ENCODE results near the gene SPPL3.
"Not testable (repeated sequence)": the region's sequence is repeated elsewhere in the genome, so short reads cannot be mapped to it uniquely, and the experiment has no call there.

SPPL3 gene, protein sequence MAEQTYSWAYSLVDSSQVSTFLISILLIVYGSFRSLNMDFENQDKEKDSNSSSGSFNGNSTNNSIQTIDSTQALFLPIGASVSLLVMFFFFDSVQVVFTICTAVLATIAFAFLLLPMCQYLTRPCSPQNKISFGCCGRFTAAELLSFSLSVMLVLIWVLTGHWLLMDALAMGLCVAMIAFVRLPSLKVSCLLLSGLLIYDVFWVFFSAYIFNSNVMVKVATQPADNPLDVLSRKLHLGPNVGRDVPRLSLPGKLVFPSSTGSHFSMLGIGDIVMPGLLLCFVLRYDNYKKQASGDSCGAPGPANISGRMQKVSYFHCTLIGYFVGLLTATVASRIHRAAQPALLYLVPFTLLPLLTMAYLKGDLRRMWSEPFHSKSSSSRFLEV

DNA sequence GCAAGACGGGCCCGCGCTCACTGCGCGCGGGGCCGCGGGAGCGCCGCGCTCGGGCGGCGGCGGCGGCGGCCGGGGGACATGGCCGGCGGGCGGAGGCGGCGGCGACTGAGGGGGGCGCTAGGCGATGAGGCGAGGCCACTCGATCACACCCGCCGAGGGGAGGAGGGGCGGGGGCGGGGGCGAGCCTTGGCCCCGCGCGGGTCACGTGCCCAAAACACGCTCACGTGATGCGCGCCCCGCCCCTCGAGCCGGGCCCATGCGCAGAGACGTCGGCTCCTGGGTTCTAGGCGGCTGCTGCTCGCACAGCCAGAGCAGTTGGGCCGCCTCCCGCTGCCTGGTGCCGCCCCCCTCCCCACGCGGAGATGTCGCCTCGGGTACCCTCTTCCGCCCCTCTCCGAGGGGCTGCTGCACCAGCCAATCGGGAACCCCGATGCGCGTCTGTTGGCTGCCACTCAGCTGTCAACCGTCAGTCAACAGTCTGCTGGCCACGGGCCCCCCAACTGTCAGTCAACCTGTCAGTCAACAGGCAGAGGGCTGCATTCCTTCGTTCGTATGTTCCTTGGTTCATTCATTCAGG is at the start of gene SPPL3:
Gene SPPL3 (minus strand): TSS at position 162 of the 577 bp plus-strand sequence. CDS start 491 bp downstream, outside the sequence.
- peak; percentile 86 to 90 (median 90) for DNase-seq (ENCODE audit: low read depth in 3 of 3)

DNA sequence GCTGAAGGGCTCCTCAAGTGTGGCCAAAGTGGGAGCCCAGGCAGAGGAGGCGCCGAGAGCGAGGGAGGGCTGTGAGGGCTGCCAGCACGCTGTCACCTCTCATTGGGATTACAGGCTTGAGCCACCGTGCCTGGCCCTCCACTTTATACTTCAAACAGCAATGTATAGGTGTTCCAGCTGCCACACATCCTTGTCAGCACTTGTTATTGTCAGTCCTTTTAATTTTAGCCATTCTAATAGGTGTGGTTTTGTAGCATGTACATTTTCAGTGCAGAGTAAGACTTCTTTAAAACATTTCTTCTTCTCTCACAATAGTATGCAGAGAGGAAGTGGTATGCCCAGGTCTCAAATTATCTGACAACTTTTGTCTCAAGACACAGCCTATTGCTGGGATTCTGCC is 46.6 kb upstream of the SPPL3 start:
- DNase-seq (ENCODE audit: low read depth in 3 of 3): no peak

DNA sequence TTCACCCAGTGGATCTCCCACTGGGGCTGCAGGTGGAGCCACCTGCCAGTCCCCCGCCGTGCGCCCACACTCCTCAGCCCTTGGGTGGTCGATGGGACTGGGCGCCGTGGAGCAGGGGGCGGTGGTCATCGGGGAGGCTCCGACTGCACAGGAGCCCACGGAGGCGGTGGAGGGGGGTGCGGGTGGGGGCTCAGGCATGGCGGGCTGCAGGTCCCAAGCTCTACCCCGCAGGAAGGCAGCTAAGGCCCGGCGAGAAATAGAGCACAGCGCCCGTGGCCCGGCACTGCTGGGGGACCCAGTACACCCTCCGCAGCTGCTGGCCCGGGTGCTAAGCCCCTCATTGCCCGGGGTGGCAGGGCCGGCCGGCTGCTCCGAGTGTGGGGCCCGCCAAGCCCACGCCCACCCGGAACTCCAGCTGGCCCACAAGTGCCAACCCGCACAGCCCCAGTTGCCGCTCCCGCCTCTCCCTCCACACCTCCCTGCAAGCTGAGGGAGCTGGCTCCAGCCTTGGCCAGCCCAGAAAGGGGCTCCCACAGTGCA is 46.2 kb upstream of the SPPL3 start:
- DNase-seq (ENCODE audit: low read depth in 3 of 3): not testable (repeated sequence)

DNA sequence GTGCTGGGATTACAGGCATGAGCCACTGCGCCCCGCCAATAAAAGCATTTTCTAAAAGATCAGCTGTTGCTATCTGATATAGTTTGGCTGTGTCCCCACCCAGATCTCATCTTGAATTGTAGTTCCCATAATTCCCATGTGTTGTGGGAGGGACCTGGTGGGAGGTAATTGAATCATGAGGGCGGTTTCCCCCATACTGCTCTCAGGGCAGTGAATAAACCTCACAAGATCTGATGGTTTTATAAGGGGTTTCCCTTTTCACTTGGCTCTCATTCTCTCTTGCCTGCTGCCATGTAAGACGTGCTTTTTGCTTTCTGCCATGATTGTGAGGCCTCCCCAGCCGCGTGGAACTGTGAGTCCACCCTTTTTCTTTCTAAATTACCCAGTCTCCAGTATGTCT is 41.4 kb upstream of the SPPL3 start:
- DNase-seq (ENCODE audit: low read depth in 3 of 3): not testable (repeated sequence)

DNA sequence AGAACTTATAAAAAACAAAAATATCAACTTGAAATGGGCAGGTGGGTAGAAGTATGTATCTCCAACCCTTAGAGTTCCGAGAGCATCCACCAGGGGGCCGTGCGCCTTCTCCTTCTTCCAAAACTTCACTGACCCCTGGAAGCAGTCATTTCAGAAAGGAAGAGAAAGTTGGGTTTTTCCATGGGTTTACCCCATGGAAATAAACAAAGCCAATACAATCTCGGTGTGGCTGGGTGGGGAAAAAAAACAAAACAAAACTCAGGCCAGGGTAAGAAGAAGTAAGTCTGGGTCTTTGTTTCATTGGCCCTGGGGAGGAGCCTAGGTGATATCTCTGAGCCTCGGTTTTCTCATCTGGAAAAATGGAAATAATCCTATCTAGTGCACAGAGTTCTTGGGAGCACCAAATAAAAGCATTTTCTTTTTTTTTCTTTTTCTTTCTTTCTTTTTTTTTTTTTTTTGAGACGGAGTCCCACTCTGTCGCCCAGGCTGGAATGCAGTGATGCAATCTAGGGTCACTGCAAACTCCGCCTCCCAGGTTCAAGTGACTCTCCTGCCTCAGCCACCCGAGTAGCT is 40.6 kb upstream of the SPPL3 start:
- peak; percentile 37 to 47 (median 37) for DNase-seq (ENCODE audit: low read depth in 3 of 3)

DNA sequence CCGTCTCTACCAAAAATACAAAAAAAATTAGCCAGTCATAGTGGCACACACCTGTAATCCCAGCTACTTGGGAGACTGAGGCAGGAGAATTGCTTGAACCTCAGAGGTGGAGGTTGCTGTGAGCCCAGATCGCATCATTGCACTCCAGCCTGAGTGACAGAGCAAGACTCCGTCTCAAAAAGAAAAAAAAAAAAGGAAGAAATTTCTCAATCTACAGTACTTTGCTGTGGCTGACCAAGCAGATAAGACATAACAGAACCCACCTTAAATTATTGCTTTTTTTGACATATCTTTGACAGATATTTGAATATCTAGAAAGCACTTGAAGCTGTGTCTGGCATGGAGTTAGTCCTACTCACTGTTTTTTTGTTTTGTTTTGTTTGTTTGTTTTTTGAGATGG is 39.3 kb upstream of the SPPL3 start:
- no peak for DNase-seq (ENCODE audit: low read depth in 3 of 3)

DNA sequence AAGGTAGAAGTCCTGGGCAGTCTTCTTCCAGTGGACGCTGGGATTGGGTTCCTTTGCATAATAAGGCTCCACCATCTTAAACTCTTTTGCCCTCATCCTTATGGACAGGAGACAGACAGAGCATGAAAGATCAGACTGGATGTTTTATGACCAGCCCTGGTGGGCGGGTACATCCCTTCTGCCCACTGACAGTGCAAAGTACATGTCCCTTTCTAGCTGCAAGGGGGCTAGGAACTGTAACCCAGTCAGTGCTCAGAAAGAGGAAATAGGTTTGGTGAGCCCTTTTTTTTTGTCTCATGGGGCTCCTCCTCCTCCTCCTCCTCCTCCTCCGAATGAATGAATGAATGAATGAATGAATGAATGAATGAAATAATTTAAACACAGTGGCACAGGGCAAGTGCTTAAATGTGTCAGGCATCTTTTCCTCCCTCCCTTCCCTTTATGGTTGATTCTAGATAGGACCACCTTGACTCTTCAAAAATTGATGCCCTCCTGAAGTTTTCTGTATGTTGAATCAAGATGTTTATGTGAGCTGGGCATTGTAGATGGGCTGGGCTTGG is 37.8 kb upstream of the SPPL3 start:
- DNase-seq (ENCODE audit: low read depth in 3 of 3): no peak

DNA sequence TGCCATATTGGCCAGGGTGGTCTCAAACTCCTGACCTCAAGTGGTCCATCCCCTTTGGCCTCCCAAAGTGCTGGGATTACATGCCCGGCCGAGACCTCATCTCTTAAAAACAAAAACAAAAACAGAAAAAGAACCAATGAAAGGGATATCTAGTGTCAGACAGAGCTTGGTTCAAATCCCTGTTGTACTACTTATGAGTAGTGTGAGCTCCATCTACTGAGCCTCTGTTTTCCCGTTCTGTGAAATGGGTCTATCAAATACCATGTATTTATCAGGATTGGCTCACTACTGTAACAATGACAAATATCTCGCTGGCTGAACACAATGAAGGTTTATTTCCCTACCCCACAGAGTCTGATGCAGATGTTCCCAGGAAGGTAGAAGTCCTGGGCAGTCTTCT is 37.3 kb upstream of the SPPL3 start:
- no peak for DNase-seq (ENCODE audit: low read depth in 3 of 3)

DNA sequence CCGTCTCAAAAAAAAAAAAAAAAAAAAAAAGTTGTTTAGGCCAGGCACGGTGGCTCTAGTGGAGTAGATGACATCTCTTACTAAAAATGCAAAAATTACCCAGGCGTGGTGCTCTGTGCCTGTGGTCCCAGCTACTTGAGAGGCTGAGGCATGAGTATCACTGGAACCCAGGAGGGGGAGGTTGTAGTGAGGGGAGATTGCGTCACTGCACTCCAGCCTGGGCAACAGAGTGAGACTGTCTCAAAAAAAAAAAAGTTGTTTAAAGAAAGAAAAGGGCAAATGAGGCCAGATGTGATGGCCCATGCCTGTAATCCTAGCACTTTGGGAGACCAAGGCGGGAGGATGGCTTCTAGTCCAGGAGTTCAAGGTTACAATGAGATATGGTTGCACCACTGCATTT is 36.6 kb upstream of the SPPL3 start:
- DNase-seq (ENCODE audit: low read depth in 3 of 3): no peak

DNA sequence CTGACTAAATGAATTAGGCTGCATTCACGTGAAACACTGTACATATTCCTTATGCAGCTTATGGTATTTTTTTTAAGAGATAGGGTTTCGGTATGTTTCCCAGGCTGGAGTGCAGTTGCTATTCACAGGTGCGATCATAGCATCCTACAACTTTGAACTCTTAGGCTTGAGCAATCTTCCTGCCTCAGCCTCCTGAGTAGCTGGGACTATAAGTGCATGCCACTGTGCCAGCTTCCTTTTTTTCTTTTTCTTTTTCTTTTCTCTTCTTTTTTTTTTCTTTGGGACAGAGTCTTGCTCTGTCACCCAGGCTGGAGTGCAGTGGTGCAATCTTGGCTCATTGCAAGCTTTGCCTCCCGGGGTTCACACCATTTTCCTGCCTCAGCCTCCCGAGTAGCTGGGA is 35.8 kb upstream of the SPPL3 start:
- DNase-seq (ENCODE audit: low read depth in 3 of 3): no peak

DNA sequence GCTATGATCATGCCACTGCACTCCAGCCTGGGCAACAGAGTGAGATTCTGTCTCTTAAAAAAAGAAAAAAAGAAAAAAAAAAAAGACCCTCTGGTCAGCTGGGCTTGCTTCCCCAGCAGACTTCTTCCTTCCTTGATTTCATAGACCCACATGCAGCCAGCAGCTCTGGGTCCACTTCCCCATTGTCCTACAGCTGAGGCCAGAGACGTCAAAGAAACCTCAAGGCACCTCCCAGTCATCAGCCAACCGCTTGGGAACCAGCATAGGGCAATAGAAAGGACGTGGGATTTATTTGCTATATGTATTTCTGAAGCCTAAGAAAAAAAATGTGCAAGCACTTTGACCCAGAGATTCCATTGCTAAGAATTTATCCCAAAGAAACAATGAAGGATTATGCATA is 35.4 kb upstream of the SPPL3 start:
- DNase-seq (ENCODE audit: low read depth in 3 of 3): no peak

DNA sequence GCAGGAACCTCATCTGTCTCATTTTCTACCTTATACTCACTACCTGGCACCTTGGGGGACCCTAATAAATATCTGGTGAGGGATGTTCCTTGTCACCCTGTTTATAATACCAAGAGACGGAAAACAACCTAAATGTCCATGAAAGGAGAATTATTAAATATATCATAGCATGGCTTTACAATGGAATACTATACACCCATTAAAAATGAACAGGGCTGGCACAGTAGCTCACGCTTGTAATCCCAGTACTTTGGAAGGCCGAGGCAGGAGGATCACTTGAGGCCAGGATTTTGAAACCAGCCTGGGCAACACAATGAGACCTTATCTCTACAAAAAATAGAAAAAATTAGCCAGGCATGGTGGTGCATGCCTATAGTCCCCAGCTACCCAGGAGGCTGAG is 34.3 kb upstream of the SPPL3 start:
- no peak for DNase-seq (ENCODE audit: low read depth in 3 of 3)

DNA sequence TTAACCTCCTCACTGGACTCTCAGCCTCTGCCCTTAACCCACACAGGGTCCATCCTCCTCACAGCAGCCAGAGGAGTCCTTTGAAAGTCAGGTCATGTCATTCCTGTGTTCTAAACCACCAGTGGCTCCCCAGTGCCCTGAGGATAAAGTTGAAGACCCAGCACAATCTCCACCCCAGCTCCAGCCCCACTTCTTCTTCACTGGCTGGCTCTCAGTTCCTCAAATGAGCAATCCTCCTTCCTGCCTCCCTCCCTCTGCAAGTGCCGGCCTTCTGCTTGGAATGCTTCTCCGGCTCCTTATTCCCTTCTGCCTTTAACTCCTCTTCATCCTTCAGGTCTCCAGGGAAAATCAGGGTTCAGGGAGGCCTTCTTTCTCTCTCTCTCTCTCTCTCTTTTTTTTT is 32.0 kb upstream of the SPPL3 start:
- no peak for DNase-seq (ENCODE audit: low read depth in 3 of 3)

DNA sequence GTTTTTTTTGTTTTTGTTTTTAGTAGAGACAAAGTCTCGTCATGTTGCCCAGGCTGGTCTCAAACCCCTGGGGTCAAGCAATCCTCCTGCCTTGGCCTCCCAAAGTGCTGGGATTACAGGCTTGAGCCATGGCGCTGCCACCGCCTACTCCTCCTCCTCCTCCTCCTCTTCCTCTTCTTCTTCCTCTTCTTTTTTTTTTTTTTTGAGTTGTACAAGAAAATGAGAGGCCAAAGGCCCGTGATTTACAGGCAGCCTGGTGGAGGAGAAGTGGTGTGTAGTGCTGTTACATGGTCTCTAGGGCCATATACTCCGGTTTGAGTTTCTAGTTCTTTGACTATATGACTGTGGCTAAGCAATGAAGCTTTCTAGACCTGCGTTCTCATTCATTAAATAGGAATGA is 29.6 kb upstream of the SPPL3 start:
- DNase-seq (ENCODE audit: low read depth in 3 of 3): no peak

DNA sequence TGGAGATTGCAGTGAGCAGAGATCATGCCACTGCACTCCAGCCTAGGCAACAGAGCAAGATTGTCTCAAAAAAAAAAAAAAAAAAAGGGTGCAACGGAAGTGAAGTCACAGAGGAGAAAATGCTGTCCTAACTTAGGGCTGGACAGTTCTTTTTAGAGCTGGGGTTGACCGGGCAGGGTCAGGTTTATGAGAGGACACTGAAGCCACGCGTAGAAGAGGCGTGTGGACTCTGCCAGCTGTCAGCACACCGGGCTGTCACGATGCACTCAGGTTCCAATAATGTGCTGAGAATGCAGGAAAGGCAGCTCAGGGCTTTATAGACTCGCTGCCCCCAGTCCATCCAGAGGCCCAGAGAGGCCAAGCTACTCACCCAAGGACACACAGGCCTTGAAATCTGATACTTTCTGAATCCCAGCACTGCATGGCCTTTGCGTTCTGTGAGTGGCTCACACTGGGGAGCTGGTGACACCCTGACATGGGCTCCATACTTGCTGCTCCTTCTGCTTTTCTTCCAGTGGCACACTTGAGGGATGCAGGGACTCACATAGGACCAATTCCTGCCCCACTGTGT is 28.9 kb upstream of the SPPL3 start:
- DNase-seq (ENCODE audit: low read depth in 3 of 3): no peak

DNA sequence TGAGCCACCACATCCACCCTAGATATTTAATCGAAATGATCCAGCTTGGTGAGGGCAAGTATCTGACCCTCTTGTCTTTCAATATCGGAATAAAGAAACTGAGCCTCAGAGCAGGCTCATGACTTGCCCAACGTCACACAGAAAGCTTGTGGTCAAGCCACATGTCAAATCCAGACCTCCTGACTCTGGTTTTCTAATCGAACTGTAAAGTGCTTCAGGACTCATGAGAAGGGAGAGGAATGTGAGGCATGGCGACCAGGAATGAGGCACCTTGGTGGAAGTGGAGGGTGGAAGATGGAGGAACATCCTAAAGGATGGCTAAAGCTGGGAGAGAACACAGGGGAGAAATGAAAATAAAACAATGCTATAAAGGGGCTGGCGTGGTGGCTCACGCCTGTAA is 27.9 kb upstream of the SPPL3 start:
- no peak for DNase-seq (ENCODE audit: low read depth in 3 of 3)

DNA sequence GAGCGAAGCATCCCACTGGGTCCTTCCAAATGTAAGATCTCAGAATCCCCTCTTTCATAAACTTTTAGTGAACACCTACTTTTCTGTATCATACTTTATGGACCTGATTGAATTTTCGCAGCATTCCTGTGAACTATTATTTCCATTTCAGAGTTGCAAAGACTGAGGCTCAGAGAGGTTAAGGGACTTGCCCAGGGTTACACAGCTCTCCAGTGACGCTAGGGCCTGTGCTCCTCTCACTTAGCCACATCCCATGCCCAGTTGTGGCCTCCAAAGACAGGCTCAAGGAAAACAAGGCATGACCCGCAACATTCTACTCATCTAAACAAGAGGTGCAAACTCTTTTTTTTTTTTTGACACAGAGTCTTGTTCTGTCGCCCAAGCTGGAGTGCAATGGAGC is 25.9 kb upstream of the SPPL3 start:
- no peak for DNase-seq (ENCODE audit: low read depth in 3 of 3)

DNA sequence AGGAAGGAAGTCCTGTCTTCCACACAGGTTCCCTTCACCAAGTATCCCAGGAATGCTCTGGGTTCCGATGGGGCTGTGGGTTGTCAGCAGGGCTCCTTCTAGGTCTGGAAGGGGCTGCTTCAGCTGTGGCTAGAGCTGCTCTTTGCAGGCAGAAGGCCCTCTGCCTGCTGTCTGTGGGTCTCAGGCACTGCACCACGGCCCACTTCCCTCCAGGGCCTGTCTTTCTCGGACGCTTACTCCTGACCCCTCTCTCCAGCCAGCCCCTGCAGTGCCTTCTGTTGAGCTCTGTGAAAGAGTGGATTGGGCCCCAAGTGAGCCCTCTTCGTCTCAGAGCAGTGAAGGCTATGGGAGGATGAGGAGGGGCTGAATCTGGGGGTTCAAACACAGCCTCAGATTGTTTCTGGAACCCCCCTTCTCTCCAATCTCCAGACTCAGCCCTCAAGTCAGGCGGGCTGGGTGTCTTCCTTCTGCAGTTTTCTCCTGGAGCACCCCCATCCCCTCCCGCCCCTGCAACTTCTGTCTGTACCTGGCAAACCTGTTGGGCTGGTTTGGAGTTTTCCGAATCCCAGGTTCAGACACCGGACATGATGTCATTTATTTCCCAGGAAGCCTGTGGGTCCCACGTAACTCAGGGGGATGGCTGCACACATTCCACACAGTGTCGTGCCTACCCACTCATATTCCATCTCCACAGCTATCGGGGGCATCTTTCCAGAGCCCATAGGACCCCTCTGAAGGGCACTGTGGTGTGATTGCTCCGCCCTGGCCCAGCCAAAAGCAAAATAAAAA is 24.9 kb upstream of the SPPL3 start:
- no peak for DNase-seq (ENCODE audit: low read depth in 3 of 3)

DNA sequence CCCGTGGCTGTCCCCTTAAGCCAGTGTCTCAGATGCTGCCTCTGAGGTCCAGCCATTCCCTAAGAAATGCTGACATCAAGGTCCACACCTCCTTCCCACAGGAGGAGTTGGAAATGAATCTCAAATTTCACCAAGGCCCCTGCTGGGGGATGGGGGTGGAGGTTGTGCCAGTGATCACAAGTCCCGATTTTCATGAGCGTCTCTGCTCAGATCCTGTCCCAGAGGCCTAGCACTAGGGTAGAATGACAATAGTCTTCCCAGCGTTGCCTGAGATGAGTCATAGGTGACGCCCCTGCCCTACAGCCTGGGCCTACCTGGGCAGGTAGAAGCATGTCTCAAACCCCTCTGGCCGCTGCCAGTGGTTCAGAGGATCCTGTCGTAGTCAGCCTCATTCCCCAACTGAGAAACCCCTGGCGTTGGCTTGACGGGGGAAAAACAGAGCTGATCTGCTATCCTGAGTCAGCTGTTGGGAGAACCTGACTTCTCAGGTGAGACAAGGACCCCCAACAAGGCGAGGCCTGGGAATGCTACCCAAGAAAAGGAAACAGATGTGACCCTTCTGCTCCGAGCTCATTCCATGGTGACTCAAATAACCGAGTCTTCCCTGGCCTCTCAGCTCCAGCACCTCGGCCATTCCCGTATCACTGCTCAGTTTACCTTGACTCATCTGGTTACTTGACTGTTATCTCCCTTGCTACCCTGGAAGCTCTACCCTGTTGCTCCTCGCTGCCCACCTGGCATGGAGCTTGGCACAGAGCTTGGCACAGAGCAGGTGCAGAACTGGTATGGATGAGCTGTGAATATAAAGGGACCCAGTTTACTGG is 21.8 kb upstream of the SPPL3 start:
- no peak for DNase-seq (ENCODE audit: low read depth in 3 of 3)

DNA sequence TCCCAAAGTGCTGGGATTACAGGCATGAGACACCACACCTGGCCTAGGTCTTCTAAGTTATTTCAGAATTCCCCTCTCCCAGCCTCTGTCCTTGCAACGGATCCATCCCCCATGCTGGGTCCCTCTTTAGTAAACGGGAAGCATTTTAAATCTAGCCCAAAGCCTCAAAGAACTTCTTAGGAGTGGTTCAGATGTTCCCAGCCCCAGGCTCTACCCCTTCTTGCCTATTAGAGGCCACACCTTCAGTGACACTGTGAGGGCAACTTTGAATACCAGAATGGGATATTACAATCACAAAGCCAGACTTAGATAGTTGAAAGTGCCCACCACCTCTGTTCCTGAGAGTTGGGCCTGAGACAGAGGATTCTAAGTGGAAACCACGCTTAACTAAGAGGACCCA is 18.1 kb upstream of the SPPL3 start:
- DNase-seq (ENCODE audit: low read depth in 3 of 3): no peak

DNA sequence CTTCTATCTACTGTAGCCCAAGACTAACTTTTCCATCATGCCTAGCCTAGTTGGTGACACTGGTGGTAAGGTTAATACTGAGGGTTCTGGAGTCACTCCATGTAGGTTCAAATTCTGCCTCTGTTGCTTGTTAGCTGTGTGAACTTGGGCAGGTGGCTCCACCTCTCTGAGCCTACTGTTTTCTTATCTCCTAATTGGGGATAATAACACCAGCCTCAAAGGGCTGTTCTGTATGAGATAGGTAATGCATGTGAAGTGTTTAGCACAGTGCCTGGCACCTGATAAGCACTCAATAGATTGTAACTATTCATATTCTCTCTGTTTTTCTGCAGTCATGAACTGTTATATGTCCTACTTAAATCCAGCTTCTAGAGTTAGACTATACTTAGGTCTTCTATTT is 17.5 kb upstream of the SPPL3 start:
- DNase-seq (ENCODE audit: low read depth in 3 of 3): no peak
